ENCODE data around the gene SLC45A3.

- TF ChIP-seq POLR2A (IDR thresholded peaks at IDR 0.05; ENCODE audit: extremely low read depth, insufficient read length) = no peak
- no peak for TF ChIP-seq MAX (IDR thresholded peaks at IDR 0.05; ENCODE audit: low read depth, low read length)
Measured at GRCh38 chr1:205612556-205612955, 67.8 kb downstream of the SLC45A3 start.
